CD14-positive monocyte (primary cell): ENCODE results near the gene NDST4. TPM values are rescaled to one million over a fixed set of nuclear protein-coding genes. Genes with fewer than 3 reads are reported as not detected.

Experiments
- DNase-seq, 3 donors: peaks; one replicate each; pipeline ENCODE4 v3.0.0-alpha.2; 2011 to 2022
- H2AFZ ChIP-seq: 2 replicates; pipeline ENCODE4 v1.6.0; 2012; ENCODE audit warnings: mild to moderate bottlenecking, low read depth, low read length, inconsistent platforms; ENCODE audit not compliant: insufficient read depth, poor library complexity, severe bottlenecking
- H3K27ac ChIP-seq, 2 donors: 1 replicate in 1 of 2; 2 replicates in 1 of 2; pipeline ENCODE4 v1.5.1; 2012 to 2013; ENCODE audit warnings: low read length in 2 of 2, control low read depth in 1 of 2, inconsistent platforms in 1 of 2, low read depth in 1 of 2, mild to moderate bottlenecking in 1 of 2
- H3K27me3 ChIP-seq, 2 donors: one replicate each; pipeline versions ENCODE4 v1.6.0 to v1.6.1; 2011 to 2013; ENCODE audit warnings: low read length in 2 of 2; ENCODE audit not compliant: control insufficient read depth in 2 of 2, insufficient read depth in 2 of 2
- H3K36me3 ChIP-seq, 2 donors: replicated peaks in 1 of 2; 1 replicate in 1 of 2; 2 replicates in 1 of 2; pipeline versions ENCODE4 v1.5.1 to v1.6.1; 2012 to 2013; ENCODE audit warnings: low read length in 2 of 2, control low read depth in 1 of 2, inconsistent platforms in 1 of 2, mild to moderate bottlenecking in 1 of 2; ENCODE audit not compliant: insufficient read depth in 2 of 2, control insufficient read depth in 1 of 2
- H3K4me1 ChIP-seq, 2 donors: 1 replicate in 1 of 2; 2 replicates in 1 of 2; pipeline versions ENCODE4 v1.5.1 to v1.6.1; 2012 to 2013; ENCODE audit warnings: low read length in 2 of 2, control low read depth in 1 of 2, inconsistent platforms in 1 of 2, mild to moderate bottlenecking in 1 of 2, moderate library complexity in 1 of 2; ENCODE audit not compliant: insufficient read depth in 2 of 2, control insufficient read depth in 1 of 2
- H3K4me2 ChIP-seq: replicated peaks from 2 replicates; pipeline ENCODE3; 2012; ENCODE audit warnings: low read length, moderate library complexity, mild to moderate bottlenecking; ENCODE audit not compliant: poor library complexity, severe bottlenecking; ENCODE audit errors: extremely low read depth
- H3K4me3 ChIP-seq, 3 experiments: fragments of 200-600 bp in 1 of 3; sonication (generic) in 1 of 3; replicated peaks in 1 of 3; 1 replicate in 2 of 3; 2 replicates in 1 of 3; pipeline ENCODE4 v1.5.1; 2011 to 2013; ENCODE audit warnings: low read length in 3 of 3, mild to moderate bottlenecking in 3 of 3, control low read depth in 2 of 3, low read depth in 2 of 3, inconsistent platforms in 1 of 3, moderate library complexity in 1 of 3
- H3K79me2 ChIP-seq: 2 replicates; pipeline ENCODE4 v1.6.0; 2012; ENCODE audit warnings: mild to moderate bottlenecking, control low read depth, inconsistent platforms, low read length, moderate library complexity; ENCODE audit not compliant: insufficient read depth
- H3K9ac ChIP-seq: 2 replicates; pipeline ENCODE4 v1.6.0; 2017; ENCODE audit warnings: low read length, mild to moderate bottlenecking; ENCODE audit not compliant: insufficient read depth, poor library complexity, severe bottlenecking
- H3K9me3 ChIP-seq, 2 donors: replicated peaks in 1 of 2; 1 replicate in 1 of 2; 2 replicates in 1 of 2; pipeline versions ENCODE4 v1.5.1 to v1.6.1; 2012 to 2013; ENCODE audit warnings: low read length in 2 of 2, control low read depth in 1 of 2; ENCODE audit not compliant: control insufficient read depth in 1 of 2, insufficient read depth in 1 of 2
- H4K20me1 ChIP-seq: 2 replicates; pipeline ENCODE4 v1.6.0; 2012; ENCODE audit warnings: mild to moderate bottlenecking, low read length, control low read depth, moderate library complexity; ENCODE audit not compliant: insufficient read depth
- H3K27ac Mint-ChIP-seq, 7 donors: one replicate each; pipeline ENCODE4 v1.8.0; 2020; ENCODE audit warnings: mild to moderate bottlenecking in 7 of 7, mixed read lengths in 7 of 7, moderate library complexity in 6 of 7, inconsistent platforms in 2 of 7
- H3K27me3 Mint-ChIP-seq, 3 donors: one replicate each; pipeline ENCODE4 v1.8.0; 2021 to 2022; ENCODE audit warnings: low read depth in 3 of 3, mild to moderate bottlenecking in 3 of 3, mixed read lengths in 3 of 3, moderate library complexity in 3 of 3, inconsistent platforms in 1 of 3
- H3K36me3 Mint-ChIP-seq, 2 donors: one replicate each; pipeline ENCODE4 v1.8.0; 2020; ENCODE audit warnings: mixed read lengths in 2 of 2, inconsistent platforms in 1 of 2, mild to moderate bottlenecking in 1 of 2
- H3K4me1 Mint-ChIP-seq: one replicate; pipeline ENCODE4 v1.8.0; 2020; ENCODE audit warnings: mild to moderate bottlenecking, mixed read lengths
- H3K4me3 Mint-ChIP-seq, 2 donors: one replicate each; pipeline ENCODE4 v1.8.0; 2020; ENCODE audit warnings: mild to moderate bottlenecking in 2 of 2, mixed read lengths in 2 of 2, moderate library complexity in 1 of 2
- H3K9me3 Mint-ChIP-seq, 7 donors: one replicate each; pipeline ENCODE4 v1.8.0; 2020 to 2022; ENCODE audit warnings: mixed read lengths in 7 of 7, mild to moderate bottlenecking in 6 of 7, moderate library complexity in 6 of 7, inconsistent platforms in 2 of 7
- WGBS: methylation state at CpG from one replicate; pipeline ENCODE4 v1.1.5; 2013; ENCODE audit warnings: missing lambda C conversion rate; ENCODE audit not compliant: insufficient coverage; 5-methylcytosine and 5-hydroxymethylcytosine counted together
- intact Hi-C, 2 donors: fragments of 100-400 bp; cut with micrococcal nuclease; formaldehyde crosslinking; loops; one replicate each; pipeline versions ENCODE4 v1.15.0 to v1.15.1; 2023
- polyA plus RNA-seq, 3 donors: library from polyadenylated mRNA; depleted of rRNA in 1 of 3; unstranded in 2 of 3; stranded (reverse) in 1 of 3; fragments of 300-500 nt in 2 of 3; fragments of >200 nt in 1 of 3; fragmentation: Illumina TruSeq in 2 of 3; gene quantifications; 1 replicate in 2 of 3; 2 replicates in 1 of 3; pipeline ENCODE4 v1.2.3, GENCODE V29; 2012 to 2021
- TF ChIP-seq, protein P1 (sequence below): fragments of 200-600 bp; IDR thresholded peaks from one replicate; pipeline ENCODE4 v1.8.0; 2022; ENCODE audit warnings: antibody characterized with exemption, mild to moderate bottlenecking

The NDST4 gene
- polyA plus RNA-seq, 3 donors = not detected

DNA sequence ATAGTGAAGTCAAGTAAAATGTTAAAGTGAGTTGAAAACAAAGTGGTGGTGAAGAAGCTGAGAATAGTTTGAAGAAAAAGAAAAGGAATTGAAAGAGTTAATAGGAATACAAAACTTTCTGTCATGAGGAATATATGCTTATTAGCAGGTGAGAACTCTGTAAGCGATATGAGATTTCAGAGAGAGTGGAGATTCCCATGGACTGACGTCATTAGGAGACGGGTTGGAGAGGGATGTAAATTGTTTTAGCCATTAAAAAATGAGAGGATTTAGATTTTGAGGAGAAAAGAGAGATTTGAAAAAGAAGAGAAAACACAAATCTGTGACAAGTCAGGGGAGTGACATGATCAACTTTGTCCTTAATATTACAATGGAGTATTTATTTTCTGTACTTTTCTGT is 11.7 kb downstream of the NDST4 start:
- 91% methylated on average over 3 of the region's 3 CpGs for WGBS
- H3K4me1 Mint-ChIP-seq = no peaks in the 10 kb centered on the region
- Histone ChIP-seq H3K4me1 (no peaks in the 10 kb centered on the region), H3K9ac (no peak overlapping the region), H3K4me2 (no peak overlapping the region), H3K27ac (no peak overlapping the region), H2AFZ (no peak overlapping the region), H3K36me3 (no peaks in the 10 kb centered on the region), H4K20me1 (no peaks in the 10 kb centered on the region), H3K4me3 (no peak overlapping the region), H3K9me3 (no peaks in the 10 kb centered on the region), H3K27me3 (no peaks in the 10 kb centered on the region), H3K79me2 (no peaks in the 10 kb centered on the region)
- intact Hi-C loops = no loop called here
- H3K27ac Mint-ChIP-seq = no peak overlapping the region
- TF ChIP-seq, protein P1, sequence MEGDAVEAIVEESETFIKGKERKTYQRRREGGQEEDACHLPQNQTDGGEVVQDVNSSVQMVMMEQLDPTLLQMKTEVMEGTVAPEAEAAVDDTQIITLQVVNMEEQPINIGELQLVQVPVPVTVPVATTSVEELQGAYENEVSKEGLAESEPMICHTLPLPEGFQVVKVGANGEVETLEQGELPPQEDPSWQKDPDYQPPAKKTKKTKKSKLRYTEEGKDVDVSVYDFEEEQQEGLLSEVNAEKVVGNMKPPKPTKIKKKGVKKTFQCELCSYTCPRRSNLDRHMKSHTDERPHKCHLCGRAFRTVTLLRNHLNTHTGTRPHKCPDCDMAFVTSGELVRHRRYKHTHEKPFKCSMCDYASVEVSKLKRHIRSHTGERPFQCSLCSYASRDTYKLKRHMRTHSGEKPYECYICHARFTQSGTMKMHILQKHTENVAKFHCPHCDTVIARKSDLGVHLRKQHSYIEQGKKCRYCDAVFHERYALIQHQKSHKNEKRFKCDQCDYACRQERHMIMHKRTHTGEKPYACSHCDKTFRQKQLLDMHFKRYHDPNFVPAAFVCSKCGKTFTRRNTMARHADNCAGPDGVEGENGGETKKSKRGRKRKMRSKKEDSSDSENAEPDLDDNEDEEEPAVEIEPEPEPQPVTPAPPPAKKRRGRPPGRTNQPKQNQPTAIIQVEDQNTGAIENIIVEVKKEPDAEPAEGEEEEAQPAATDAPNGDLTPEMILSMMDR = no peak
- H3K9me3 Mint-ChIP-seq = peaks cover 0 to 2% (median 0%) of the 10 kb centered on the region in 7 donors
- H3K36me3 Mint-ChIP-seq = no peaks in the 10 kb centered on the region
- no peaks in the 10 kb centered on the region for H3K27me3 Mint-ChIP-seq
- DNase-seq = no peak
- no peak overlapping the region for H3K4me3 Mint-ChIP-seq

DNA sequence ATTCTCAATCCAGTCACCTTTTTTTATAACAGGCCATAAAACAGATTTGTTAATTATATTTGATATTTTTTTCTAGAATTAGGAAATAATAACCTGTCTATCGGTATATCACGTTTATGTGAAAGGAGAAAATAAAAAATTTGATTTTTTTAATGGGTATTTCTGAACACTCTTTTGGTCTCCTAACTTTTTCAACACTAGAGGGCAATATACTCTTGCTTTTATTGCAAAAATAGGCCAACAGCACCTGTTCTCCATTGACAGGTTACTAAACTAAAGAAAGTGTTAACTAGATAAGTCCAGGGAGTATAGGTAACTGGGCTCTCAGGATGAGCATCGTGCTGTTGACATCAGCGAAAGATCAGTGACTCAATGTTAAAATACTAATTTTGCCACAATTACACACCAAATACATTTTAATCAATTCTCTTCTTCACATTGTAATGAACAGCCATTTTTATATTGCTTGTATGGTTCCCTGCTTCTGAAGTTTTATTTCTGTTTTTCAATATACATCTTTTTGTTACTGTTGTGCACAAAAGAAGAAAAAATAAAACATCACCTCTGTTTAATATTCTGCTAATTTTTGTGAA is 22.8 kb downstream of the NDST4 start:
- Histone ChIP-seq H3K4me3 (no peak overlapping the region), H3K9ac (no peak overlapping the region), H3K4me1 (no peaks in the 10 kb centered on the region), H3K36me3 (no peaks in the 10 kb centered on the region), H3K4me2 (no peak overlapping the region), H4K20me1 (no peaks in the 10 kb centered on the region), H3K79me2 (no peaks in the 10 kb centered on the region), H3K9me3 (no peaks in the 10 kb centered on the region), H3K27me3 (no peaks in the 10 kb centered on the region), H2AFZ (no peak overlapping the region), H3K27ac (no peak overlapping the region)
- WGBS = no CpG with 5 or more reads among the region's 4 CpGs
- H3K36me3 Mint-ChIP-seq = no peaks in the 10 kb centered on the region
- no peak overlapping the region for H3K27ac Mint-ChIP-seq
- H3K4me1 Mint-ChIP-seq = no peaks in the 10 kb centered on the region
- H3K4me3 Mint-ChIP-seq = no peak overlapping the region
- H3K9me3 Mint-ChIP-seq = no peaks in the 10 kb centered on the region
- TF ChIP-seq, protein P1 = peak; percentile 41
- no peak for DNase-seq
- intact Hi-C loops = no loop called here
- peaks cover 0 to 2% (median 0%) of the 10 kb centered on the region in 3 donors for H3K27me3 Mint-ChIP-seq
